ENCODE measurements around the gene PINK1. TPM values are rescaled to one million over a fixed set of nuclear protein-coding genes. Genes with fewer than 3 reads are reported as not detected.

The PINK1 gene
- total RNA-seq, 3 donors from 2014 or later: 92.1 to 146 (median 94.1) TPM

- peaks cover 0 to 12% of the 10 kb centered on the region in 2 donors for H3K27me3 ChIP-seq
- no peaks in the 10 kb centered on the region for H3K4me1 ChIP-seq
- no peak for DNase-seq (ENCODE audit: low spot score in 2 of 2)
- TF ChIP-seq CTCF (IDR thresholded peaks at IDR 0.05) (no peak), POLR2AphosphoS5 (IDR thresholded peaks at IDR 0.05) (no peak), POLR2A (IDR thresholded peaks at IDR 0.05) (no peak)
- H3K4me3 ChIP-seq: no peak overlapping the region
- intact Hi-C loops (cut with DNase I; ENCODE audit: low total_unique reads): no loop called here
- no peak overlapping the region for H3K27ac ChIP-seq
- H3K9me3 ChIP-seq: no peaks in the 10 kb centered on the region
- no peaks in the 10 kb centered on the region for H3K36me3 ChIP-seq
Measured at GRCh38 chr1:20594746-20595145, 38.5 kb upstream of the PINK1 start.

- no peaks in the 10 kb centered on the region for H3K4me1 ChIP-seq
- no peak for DNase-seq (ENCODE audit: low spot score in 2 of 2)
- H3K27me3 ChIP-seq: no peaks in the 10 kb centered on the region
- H3K27ac ChIP-seq: no peak overlapping the region
- no peaks in the 10 kb centered on the region for H3K36me3 ChIP-seq
- TF ChIP-seq POLR2A (IDR thresholded peaks at IDR 0.05): no peak
- TF ChIP-seq CTCF (IDR thresholded peaks at IDR 0.05): no peak
- TF ChIP-seq POLR2AphosphoS5 (IDR thresholded peaks at IDR 0.05): no peak
- no peaks in the 10 kb centered on the region for H3K9me3 ChIP-seq
- H3K4me3 ChIP-seq: no peak overlapping the region
- intact Hi-C loops (cut with DNase I; ENCODE audit: low total_unique reads): no loop called here
Measured at GRCh38 chr1:20596106-20596505, 37.2 kb upstream of the PINK1 start.

- TF ChIP-seq POLR2AphosphoS5 (IDR thresholded peaks at IDR 0.05): no peak
- no peak for TF ChIP-seq POLR2A (IDR thresholded peaks at IDR 0.05)
- no peak for TF ChIP-seq CTCF (IDR thresholded peaks at IDR 0.05)
- no peaks in the 10 kb centered on the region for H3K9me3 ChIP-seq
Measured at GRCh38 chr1:20597650-20598049, 35.6 kb upstream of the PINK1 start.

GRCh38 chr1:20600156-20600555 lies 33.1 kb upstream of the PINK1 start:
- no peaks in the 10 kb centered on the region for H3K36me3 ChIP-seq
- intact Hi-C loops (cut with DNase I; ENCODE audit: low total_unique reads): no loop called here
- DNase-seq (ENCODE audit: low spot score in 2 of 2): no peak
- H3K9me3 ChIP-seq: no peaks in the 10 kb centered on the region
- TF ChIP-seq CTCF (IDR thresholded peaks at IDR 0.05) (no peak), POLR2A (IDR thresholded peaks at IDR 0.05) (no peak), POLR2AphosphoS5 (IDR thresholded peaks at IDR 0.05) (no peak)
- H3K27me3 ChIP-seq: no peaks in the 10 kb centered on the region
- no peak overlapping the region for H3K27ac ChIP-seq
- no peaks in the 10 kb centered on the region for H3K4me1 ChIP-seq
- no peak overlapping the region for H3K4me3 ChIP-seq

More at GRCh38 chr1:20597650-20598049, 35.6 kb upstream of the PINK1 start:
- no peak for DNase-seq (ENCODE audit: low spot score in 2 of 2)
- no peak overlapping the region for H3K27ac ChIP-seq
- no peak overlapping the region for H3K4me3 ChIP-seq
- H3K27me3 ChIP-seq: no peaks in the 10 kb centered on the region
- intact Hi-C loops (cut with DNase I; ENCODE audit: low total_unique reads): no loop called here
- H3K36me3 ChIP-seq: no peaks in the 10 kb centered on the region
- no peaks in the 10 kb centered on the region for H3K4me1 ChIP-seq

GRCh38 chr1:20601129-20601825 lies 32.0 kb upstream of the PINK1 start:
- H3K36me3 ChIP-seq: no peaks in the 10 kb centered on the region

More at GRCh38 chr1:20601129-20601825, 32.0 kb upstream of the PINK1 start:
- H3K4me1 ChIP-seq: no peaks in the 10 kb centered on the region
- DNase-seq (ENCODE audit: low spot score in 2 of 2): no peak
- TF ChIP-seq POLR2A (IDR thresholded peaks at IDR 0.05) (no peak), POLR2AphosphoS5 (IDR thresholded peaks at IDR 0.05) (no peak), CTCF (IDR thresholded peaks at IDR 0.05) (no peak)
- no peaks in the 10 kb centered on the region for H3K27me3 ChIP-seq
- H3K4me3 ChIP-seq: no peak overlapping the region
- intact Hi-C loops (cut with DNase I; ENCODE audit: low total_unique reads): no loop called here
- H3K9me3 ChIP-seq: no peaks in the 10 kb centered on the region
- no peak overlapping the region for H3K27ac ChIP-seq
